H1 (cell line): ENCODE data around the gene SEMA7A. TPM values are rescaled to one million over a fixed set of nuclear protein-coding genes. Genes with fewer than 3 reads are reported as not detected.

Experiments
- BCL11A ChIP-seq, 2 experiments: IDR thresholded peaks; one replicate each; pipeline ENCODE4 v1.6.1; 2011; ENCODE audit warnings: low read depth in 2 of 2, low read length in 2 of 2, mild to moderate bottlenecking in 2 of 2
- EP300 ChIP-seq, 2 experiments: IDR thresholded peaks; 1 replicate in 1 of 2; 2 replicates in 1 of 2; pipeline ENCODE4 v1.6.1; 2011 to 2012; ENCODE audit warnings: low read depth in 2 of 2, low read length in 2 of 2, mild to moderate bottlenecking in 2 of 2, borderline replicate concordance in 1 of 2, inconsistent platforms in 1 of 2, moderate library complexity in 1 of 2
- JUND ChIP-seq: IDR thresholded peaks from 2 replicates; pipeline ENCODE4 v1.6.1; 2011; ENCODE audit warnings: mild to moderate bottlenecking, improper control_type of control experiment, low read length
- NRF1 ChIP-seq: IDR thresholded peaks from 2 replicates; pipeline ENCODE4 v1.6.1; 2011; ENCODE audit warnings: mild to moderate bottlenecking, low read depth, low read length, improper control_type of control experiment
- RFX5 ChIP-seq: IDR thresholded peaks from 2 replicates; pipeline ENCODE4 v1.6.1; 2011; ENCODE audit warnings: low read depth, low read length, improper control_type of control experiment, borderline replicate concordance
- RNF2 ChIP-seq: fragments of 200-900, 300-1000 bp; sonication (generic); IDR thresholded peaks from 2 replicates; pipeline ENCODE4 v1.7.1; 2016; ENCODE audit warnings: borderline replicate concordance, low read depth, mild to moderate bottlenecking, antibody characterized with exemption, low read length; ENCODE audit not compliant: poor library complexity, severe bottlenecking; ENCODE audit errors: missing control alignments
- SIRT6 ChIP-seq: IDR thresholded peaks from one replicate; pipeline ENCODE4 v1.7.1; 2012; ENCODE audit warnings: low read length, inconsistent platforms
- USF2 ChIP-seq: IDR thresholded peaks from 2 replicates; pipeline ENCODE4 v1.6.1; 2011; ENCODE audit warnings: low read length, improper control_type of control experiment
- ZNF274 ChIP-seq: IDR thresholded peaks from 2 replicates; pipeline ENCODE4 v1.7.0; 2012; ENCODE audit warnings: low read length, borderline replicate concordance; ENCODE audit errors: extremely low read depth
- polyA plus RNA-seq, 7 experiments: library from polyadenylated mRNA; depleted of rRNA in 3 of 7; stranded (reverse) in 5 of 7; unstranded in 2 of 7; fragments of >200 nt in 5 of 7; fragments of 200-250 nt in 2 of 7; gene quantifications; 1 replicate in 5 of 7; 2 replicates in 1 of 7; 4 replicates in 1 of 7; pipeline versions ENCODE4 v1.2.1 to v1.2.3, GENCODE V29; 2011 to 2013; ENCODE audit warnings: missing spikeins in 2 of 7, mixed read lengths in 2 of 7
- total RNA-seq: library from RNA; stranded (reverse); fragmentation: NEBNext Ultra II Directional; extraction: Animal tissue kit (Norgen Biotek cat#: 25700); gene quantifications from 2 replicates; pipeline ENCODE4 v1.2.1, GENCODE V29; 2021

The SEMA7A gene
- total and polyA plus RNA-seq, 2 of the 8 experiments (the other 6 are each of a cell fraction or from before 2014, with no cell fraction given): 10.7 to 15.0 TPM

GRCh38 chr15:74445816-74446763 is 12.3 kb upstream of the SEMA7A start (continued):
- no peak for TF ChIP-seq USF2
- no peak for TF ChIP-seq EP300 (IDR thresholded peaks at IDR 0.05; ENCODE audit: borderline replicate concordance in 1 of 2, low read depth in 2 of 2, low read length in 2 of 2)
- TF ChIP-seq BCL11A (IDR thresholded peaks at IDR 0.05; ENCODE audit: low read depth in 2 of 2, low read length in 2 of 2): no peak
- TF ChIP-seq JUND: no peak
- no peak for TF ChIP-seq ZNF274
- no peak for TF ChIP-seq RFX5
- no peak for TF ChIP-seq RNF2
- TF ChIP-seq SIRT6: no peak
- TF ChIP-seq NRF1: no peak
